Measurements from ENCODE around the gene ZDHHC4.

DNA sequence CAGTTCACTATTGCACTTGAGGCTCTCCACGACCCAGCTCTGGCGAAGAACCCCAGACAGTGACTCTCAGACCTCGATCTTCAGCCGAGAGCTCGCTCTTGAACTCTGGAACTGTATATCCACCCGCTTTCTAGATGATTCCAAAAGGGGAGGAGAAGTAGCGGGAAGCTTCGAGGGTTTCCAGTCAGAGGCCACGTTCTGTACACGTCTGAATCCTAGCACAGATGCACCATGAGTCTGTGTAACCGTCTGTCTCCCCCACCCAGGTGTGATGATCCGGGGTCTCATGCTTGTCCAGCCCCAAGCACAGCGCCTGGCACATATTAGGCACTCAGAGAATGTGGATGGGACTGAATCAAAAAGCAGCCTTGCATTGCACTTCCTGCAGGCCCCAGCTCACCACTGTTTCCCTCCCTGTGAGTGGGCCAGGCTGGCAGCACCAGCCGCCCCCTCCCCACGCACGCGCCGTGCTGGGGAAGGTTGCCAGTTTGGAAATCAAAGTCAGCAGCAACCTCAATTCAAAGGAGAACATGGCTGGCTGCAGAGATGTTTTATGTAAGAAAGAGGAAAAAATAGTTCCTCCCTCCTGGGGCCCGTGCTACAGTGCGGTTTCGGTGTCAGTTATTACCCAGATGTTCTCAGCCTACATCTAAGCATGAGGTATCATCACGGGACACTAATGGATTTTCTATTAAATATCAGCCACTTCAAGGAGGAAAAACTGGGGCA is 31.7 kb upstream of the ZDHHC4 start:
- TF ChIP-seq SREBF2 (IDR thresholded peaks at IDR 0.05; ENCODE audit: low read length) (no peak), KDM1A (IDR thresholded peaks at IDR 0.05; ENCODE audit: borderline replicate concordance) (no peak), MTA3 (IDR thresholded peaks at IDR 0.05; ENCODE audit: borderline replicate concordance, low read length) (no peak), RCOR1 (conservative IDR thresholded peaks at IDR 0.05; ENCODE audit: low read depth, low read length) (no peak), CBX5 (IDR thresholded peaks at IDR 0.05; ENCODE audit: low read depth) (no peak), ETV6 (conservative IDR thresholded peaks at IDR 0.05 in 1 of 2, IDR thresholded peaks at IDR 0.05 in 1 of 2; ENCODE audit: borderline replicate concordance in 1 of 2, low read depth in 1 of 2) (no peak), RELA (IDR thresholded peaks at IDR 0.05; ENCODE audit: borderline replicate concordance, partially characterized antibody) (no peak), JUNB (IDR thresholded peaks at IDR 0.05) (no peak), YY1 (IDR thresholded peaks at IDR 0.05; ENCODE audit: low read depth, low read length) (no peak), POLR2A (IDR thresholded peaks at IDR 0.05; ENCODE audit: low read depth, low read length) (no peak)
- TF ChIP-seq, protein P1, sequence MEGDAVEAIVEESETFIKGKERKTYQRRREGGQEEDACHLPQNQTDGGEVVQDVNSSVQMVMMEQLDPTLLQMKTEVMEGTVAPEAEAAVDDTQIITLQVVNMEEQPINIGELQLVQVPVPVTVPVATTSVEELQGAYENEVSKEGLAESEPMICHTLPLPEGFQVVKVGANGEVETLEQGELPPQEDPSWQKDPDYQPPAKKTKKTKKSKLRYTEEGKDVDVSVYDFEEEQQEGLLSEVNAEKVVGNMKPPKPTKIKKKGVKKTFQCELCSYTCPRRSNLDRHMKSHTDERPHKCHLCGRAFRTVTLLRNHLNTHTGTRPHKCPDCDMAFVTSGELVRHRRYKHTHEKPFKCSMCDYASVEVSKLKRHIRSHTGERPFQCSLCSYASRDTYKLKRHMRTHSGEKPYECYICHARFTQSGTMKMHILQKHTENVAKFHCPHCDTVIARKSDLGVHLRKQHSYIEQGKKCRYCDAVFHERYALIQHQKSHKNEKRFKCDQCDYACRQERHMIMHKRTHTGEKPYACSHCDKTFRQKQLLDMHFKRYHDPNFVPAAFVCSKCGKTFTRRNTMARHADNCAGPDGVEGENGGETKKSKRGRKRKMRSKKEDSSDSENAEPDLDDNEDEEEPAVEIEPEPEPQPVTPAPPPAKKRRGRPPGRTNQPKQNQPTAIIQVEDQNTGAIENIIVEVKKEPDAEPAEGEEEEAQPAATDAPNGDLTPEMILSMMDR (IDR thresholded peaks at IDR 0.05 in 2 of 3, conservative IDR thresholded peaks at IDR 0.05 in 1 of 3; ENCODE audit: control insufficient read depth in 2 of 3, extremely low read depth in 1 of 3, insufficient read depth in 1 of 3, low read depth in 3 of 3, low read length in 3 of 3): no peak
- TF ChIP-seq, protein P2, sequence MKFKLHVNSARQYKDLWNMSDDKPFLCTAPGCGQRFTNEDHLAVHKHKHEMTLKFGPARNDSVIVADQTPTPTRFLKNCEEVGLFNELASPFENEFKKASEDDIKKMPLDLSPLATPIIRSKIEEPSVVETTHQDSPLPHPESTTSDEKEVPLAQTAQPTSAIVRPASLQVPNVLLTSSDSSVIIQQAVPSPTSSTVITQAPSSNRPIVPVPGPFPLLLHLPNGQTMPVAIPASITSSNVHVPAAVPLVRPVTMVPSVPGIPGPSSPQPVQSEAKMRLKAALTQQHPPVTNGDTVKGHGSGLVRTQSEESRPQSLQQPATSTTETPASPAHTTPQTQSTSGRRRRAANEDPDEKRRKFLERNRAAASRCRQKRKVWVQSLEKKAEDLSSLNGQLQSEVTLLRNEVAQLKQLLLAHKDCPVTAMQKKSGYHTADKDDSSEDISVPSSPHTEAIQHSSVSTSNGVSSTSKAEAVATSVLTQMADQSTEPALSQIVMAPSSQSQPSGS (IDR thresholded peaks at IDR 0.05; ENCODE audit: low read length): no peak
- TF ChIP-seq, protein P3, sequence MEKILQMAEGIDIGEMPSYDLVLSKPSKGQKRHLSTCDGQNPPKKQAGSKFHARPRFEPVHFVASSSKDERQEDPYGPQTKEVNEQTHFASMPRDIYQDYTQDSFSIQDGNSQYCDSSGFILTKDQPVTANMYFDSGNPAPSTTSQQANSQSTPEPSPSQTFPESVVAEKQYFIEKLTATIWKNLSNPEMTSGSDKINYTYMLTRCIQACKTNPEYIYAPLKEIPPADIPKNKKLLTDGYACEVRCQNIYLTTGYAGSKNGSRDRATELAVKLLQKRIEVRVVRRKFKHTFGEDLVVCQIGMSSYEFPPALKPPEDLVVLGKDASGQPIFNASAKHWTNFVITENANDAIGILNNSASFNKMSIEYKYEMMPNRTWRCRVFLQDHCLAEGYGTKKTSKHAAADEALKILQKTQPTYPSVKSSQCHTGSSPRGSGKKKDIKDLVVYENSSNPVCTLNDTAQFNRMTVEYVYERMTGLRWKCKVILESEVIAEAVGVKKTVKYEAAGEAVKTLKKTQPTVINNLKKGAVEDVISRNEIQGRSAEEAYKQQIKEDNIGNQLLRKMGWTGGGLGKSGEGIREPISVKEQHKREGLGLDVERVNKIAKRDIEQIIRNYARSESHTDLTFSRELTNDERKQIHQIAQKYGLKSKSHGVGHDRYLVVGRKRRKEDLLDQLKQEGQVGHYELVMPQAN (conservative IDR thresholded peaks at IDR 0.05): no peak
- TF ChIP-seq, protein P4, sequence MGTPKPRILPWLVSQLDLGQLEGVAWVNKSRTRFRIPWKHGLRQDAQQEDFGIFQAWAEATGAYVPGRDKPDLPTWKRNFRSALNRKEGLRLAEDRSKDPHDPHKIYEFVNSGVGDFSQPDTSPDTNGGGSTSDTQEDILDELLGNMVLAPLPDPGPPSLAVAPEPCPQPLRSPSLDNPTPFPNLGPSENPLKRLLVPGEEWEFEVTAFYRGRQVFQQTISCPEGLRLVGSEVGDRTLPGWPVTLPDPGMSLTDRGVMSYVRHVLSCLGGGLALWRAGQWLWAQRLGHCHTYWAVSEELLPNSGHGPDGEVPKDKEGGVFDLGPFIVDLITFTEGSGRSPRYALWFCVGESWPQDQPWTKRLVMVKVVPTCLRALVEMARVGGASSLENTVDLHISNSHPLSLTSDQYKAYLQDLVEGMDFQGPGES (IDR thresholded peaks at IDR 0.05): no peak
